GM12878 (cell line): ENCODE measurements around the gene FAXC. TPM values are rescaled to one million over a fixed set of nuclear protein-coding genes. Genes with fewer than 3 reads are reported as not detected.

Experiments
- ATAC-seq: fragments of 200-7000 bp; cut with Tn5 transposase; 3 replicates; pipeline ENCODE4 v1.9.1; 2020; ENCODE audit warnings: mild to moderate bottlenecking, moderate library complexity
- BruUV-seq: library from RNA; stranded (reverse); fragments of 400-500 nt; replicated peaks from 2 replicates; lab custom pipeline; 2021; lab: Mats Ljungman, UMichigan
- CTCF ChIA-PET: fragments of 300-600 bp; sonication (Branson Sonifier 250); formaldehyde crosslinking; extraction: SDS; loops from one replicate; lab custom pipeline; 2021; ENCODE audit warnings: inconsistent platforms; lab: Yijun Ruan, JAX
- POLR2A ChIA-PET: fragments of 350-600 bp; formaldehyde crosslinking; extraction: SDS; loops from one replicate; lab custom pipeline; 2021; ENCODE audit warnings: inconsistent platforms; lab: Charles Lee
- RAD21 ChIA-PET: fragments of 300-600 bp; sonication (Branson Sonifier 250); formaldehyde crosslinking; loops from one replicate; lab custom pipeline; 2023; ENCODE audit warnings: antibody characterized with exemption; ENCODE audit not compliant: unreplicated experiment; lab: Charles Lee
- SMC1A ChIA-PET: fragments of 300-600 bp; sonication (Branson Sonifier 250); formaldehyde crosslinking; loops from one replicate; lab custom pipeline; 2023; ENCODE audit not compliant: unreplicated experiment, uncharacterized antibody; lab: Charles Lee
- DNase-seq: peaks from one replicate; pipeline ENCODE4 v3.0.0-alpha.2; 2011; ENCODE audit warnings: low read depth, low spot score
- FAIRE-seq: peaks from 3 replicates; lab custom pipeline; 2011; peaks lifted over from hg19 to GRCh38; lab: Jason Lieb, UNC
- H2AFZ ChIP-seq: 2 replicates; pipeline ENCODE4 v1.6.0; 2011; ENCODE audit warnings: low read depth, low read length, control low read depth; ENCODE audit not compliant: control insufficient read depth
- H3K27ac ChIP-seq: 2 replicates; pipeline ENCODE4 v1.5.1; 2011; ENCODE audit warnings: control low read depth; ENCODE audit not compliant: control insufficient read depth, insufficient read depth
- H3K27me3 ChIP-seq, 2 experiments: replicated peaks in 1 of 2; 2 replicates each; pipeline versions ENCODE4 v1.6.0 to v1.6.1; 2011; ENCODE audit warnings: low read length in 1 of 2; ENCODE audit not compliant: control insufficient read depth in 2 of 2, insufficient read depth in 2 of 2
- H3K36me3 ChIP-seq, 2 experiments: 2 replicates each; pipeline ENCODE4 v1.5.1; 2011; ENCODE audit warnings: low read length in 1 of 2; ENCODE audit not compliant: control insufficient read depth in 2 of 2, insufficient read depth in 2 of 2
- H3K4me1 ChIP-seq: 2 replicates; pipeline ENCODE4 v1.6.1; 2011; ENCODE audit warnings: mild to moderate bottlenecking, low read length, moderate library complexity, mixed read lengths; ENCODE audit not compliant: control insufficient read depth, insufficient read depth
- H3K4me2 ChIP-seq: 2 replicates; pipeline ENCODE4 v1.6.0; 2011; ENCODE audit warnings: control low read depth; ENCODE audit not compliant: control insufficient read depth, insufficient read depth
- H3K4me3 ChIP-seq: fragments of 200-600 bp; sonication (generic); 2 replicates; pipeline ENCODE4 v1.5.1; 2016
- H3K79me2 ChIP-seq: 2 replicates; pipeline ENCODE4 v1.6.0; 2011; ENCODE audit warnings: low read length; ENCODE audit not compliant: control insufficient read depth, insufficient read depth
- H3K9ac ChIP-seq: 2 replicates; pipeline ENCODE4 v1.8.0; 2011; ENCODE audit warnings: low read length, control low read depth, mixed read lengths; ENCODE audit not compliant: control insufficient read depth, insufficient read depth
- H3K9me3 ChIP-seq: replicated peaks from 3 replicates; pipeline ENCODE4 v1.5.1; 2011; ENCODE audit warnings: mild to moderate bottlenecking, low read length; ENCODE audit not compliant: control insufficient read depth, insufficient read depth
- H4K20me1 ChIP-seq: 2 replicates; pipeline ENCODE4 v1.6.0; 2011; ENCODE audit not compliant: control insufficient read depth, insufficient read depth
- BCL3 ChIP-seq: IDR thresholded peaks from 2 replicates; pipeline ENCODE4 v1.6.1; 2011; ENCODE audit warnings: borderline replicate concordance, low read depth, mild to moderate bottlenecking, moderate library complexity, low read length; ENCODE audit not compliant: insufficient read depth, poor library complexity, severe bottlenecking
- CBFB ChIP-seq: IDR thresholded peaks from 2 replicates; pipeline ENCODE4 v1.6.1; 2016; ENCODE audit warnings: antibody characterized with exemption, low read depth
- JUNB ChIP-seq: IDR thresholded peaks from 2 replicates; pipeline ENCODE4 v1.6.1; 2016; ENCODE audit warnings: antibody characterized with exemption, mild to moderate bottlenecking
- JUND ChIP-seq: IDR thresholded peaks from 2 replicates; pipeline ENCODE4 v1.6.1; 2012; ENCODE audit warnings: low read depth, mild to moderate bottlenecking, low read length, improper control_type of control experiment, moderate library complexity
- NKRF ChIP-seq: fragments of 450-650 bp; conservative IDR thresholded peaks from 2 replicates; pipeline ENCODE4 v1.6.1; 2017; ENCODE audit warnings: mild to moderate bottlenecking, moderate library complexity
- PAX8 ChIP-seq: fragments of 450-650 bp; IDR thresholded peaks from 2 replicates; pipeline ENCODE4 v1.6.1; 2017; ENCODE audit warnings: mild to moderate bottlenecking, moderate library complexity
- RFX5 ChIP-seq: IDR thresholded peaks from 2 replicates; pipeline ENCODE4 v1.6.1; 2011; ENCODE audit warnings: low read depth, low read length, improper control_type of control experiment
- WGBS: methylation state at CpG from one replicate; pipeline ENCODE4 v1.1.6; 2016; ENCODE audit warnings: low lambda C conversion rate; ENCODE audit not compliant: insufficient replicate concordance, insufficient coverage; ENCODE audit errors: missing lambda C conversion rate; 5-methylcytosine and 5-hydroxymethylcytosine counted together
- in situ Hi-C: fragments of 300-500 bp; cut with MboI; formaldehyde crosslinking; loops from 9 replicates; pipeline ENCODE4 v1.14.3; 2018; ENCODE audit warnings: mixed read lengths
- intact Hi-C: fragments of 100-400 bp; cut with micrococcal nuclease; formaldehyde crosslinking; loops from one replicate; pipeline ENCODE4 v1.14.2; 2022; ENCODE audit not compliant: unreplicated experiment
- polyA plus RNA-seq, 11 experiments: library from polyadenylated mRNA; depleted of rRNA in 4 of 11; unstranded in 6 of 11; stranded (reverse) in 5 of 11; fragments of >200 nt; fragmentation: Nextera tagmentation in 4 of 11; fragmentation: Illumina TruSeq in 1 of 11; extraction: Ambion mirVana in 4 of 11; extraction: Trizol in 1 of 11; gene quantifications; 1 replicate in 1 of 11; 2 replicates in 10 of 11; pipeline versions ENCODE4 v1.2.1 to v1.2.3, GENCODE V29; 2011 to 2016; ENCODE audit warnings: inconsistent platforms in 2 of 11, missing spikeins in 2 of 11, low read depth in 1 of 11
- total RNA-seq, 4 experiments: library from RNA; depleted of rRNA in 3 of 4; stranded (reverse); fragments of >200 nt in 3 of 4; fragmentation: Illumina TruSeq in 1 of 4; extraction: Trizol in 1 of 4; gene quantifications; 2 replicates each; pipeline versions ENCODE4 v1.2.1 to v1.2.3, GENCODE V29; 2013 to 2021

Gene FAXC
- total and polyA plus RNA-seq, 10 of the 15 experiments (the other 5 are each of a cell fraction or from before 2014, with no cell fraction given) = not detected

- H3K9me3 ChIP-seq = no peaks in the 10 kb centered on the region
- no peaks in the 10 kb centered on the region for H4K20me1 ChIP-seq
- ChIA-PET CTCF (interaction anchor here (1.2 to 3.1 kb wide), 3 partner anchors 12 to 16 kb away, joined by 3 to 14 read pairs (median 6); no protein-coding TSS in a partner anchor), POLR2A (interaction anchor here (0.7 kb wide), 1 partner anchor 102 kb away, joined by 3 read pairs; no protein-coding TSS in a partner anchor)
- WGBS = 52% methylated on average over 10 of the region's 10 CpGs
- H3K27me3 ChIP-seq = peaks cover 6 to 19% of the 10 kb centered on the region in 2 experiments
- no peak for TF ChIP-seq CBFB
- no peak for TF ChIP-seq NKRF
- no peak for TF ChIP-seq PAX8
- TF ChIP-seq BCL3 = no peak
- no peak for TF ChIP-seq JUND
- no peak for TF ChIP-seq RFX5
- TF ChIP-seq JUNB = no peak
- TF ChIP-seq, all 136 proteins: peak for 0
- FAIRE-seq = no peak
- in situ Hi-C loops (no loop called here), intact Hi-C loops (no loop called here)
- H3K27ac ChIP-seq = no peak overlapping the region
- H3K36me3 ChIP-seq = no peaks in the 10 kb centered on the region
- DNase-seq = no peak
- no peak overlapping the region for H3K4me3 ChIP-seq
- no peak overlapping the region for H3K9ac ChIP-seq
- H2AFZ ChIP-seq = no peak overlapping the region
- H3K79me2 ChIP-seq = no peaks in the 10 kb centered on the region
- H3K4me1 ChIP-seq = no peaks in the 10 kb centered on the region
- SMC1A ChIA-PET = interaction anchor here (1.5 kb wide), 1 partner anchor 16 kb away, joined by 5 read pairs; no protein-coding TSS in a partner anchor
- RAD21 ChIA-PET = no interaction called here
- no peak overlapping the region for H3K4me2 ChIP-seq
- ATAC-seq = no peak
- BruUV-seq = no TSS peak
These were observed 2.9 kb downstream of the FAXC start for GRCh38 chr6:99346595-99346994.
